Measurements from ENCODE around the gene ARL2BP. TPM values are rescaled to one million over a fixed set of nuclear protein-coding genes. Genes with fewer than 3 reads are reported as not detected.

The ARL2BP gene
- total RNA-seq, 1 donor from 2014 or later = 49.4 TPM

- TF ChIP-seq CTCF (conservative IDR thresholded peaks at IDR 0.05) = no peak
- H3K27ac Mint-ChIP-seq = no peak overlapping the region
- DNase-seq (ENCODE audit: extremely low spot score, unreplicated experiment) = no peak
- no peak overlapping the region for H3K4me3 Mint-ChIP-seq
- no peaks in the 10 kb centered on the region for H3K27me3 Mint-ChIP-seq
- peaks cover 39% of the 10 kb centered on the region for H3K36me3 Mint-ChIP-seq
- no peaks in the 10 kb centered on the region for H3K9me3 Mint-ChIP-seq
- no peaks in the 10 kb centered on the region for H3K4me1 Mint-ChIP-seq (ENCODE audit: unreplicated experiment)
Observed at GRCh38 chr16:57223057-57223456, 22.0 kb upstream of the ARL2BP start.

- no peak for TF ChIP-seq CTCF (conservative IDR thresholded peaks at IDR 0.05)
- Mint-ChIP-seq H3K9me3 (no peaks in the 10 kb centered on the region), H3K27ac (no peak overlapping the region), H3K4me3 (no peak overlapping the region), H3K4me1 (ENCODE audit: unreplicated experiment) (no peaks in the 10 kb centered on the region), H3K36me3 (peaks cover 24% of the 10 kb centered on the region), H3K27me3 (no peaks in the 10 kb centered on the region)
- no peak for DNase-seq (ENCODE audit: extremely low spot score, unreplicated experiment)
Observed at GRCh38 chr16:57224651-57225335, 20.3 kb upstream of the ARL2BP start.

- H3K36me3 Mint-ChIP-seq = peaks cover 25% of the 10 kb centered on the region
- DNase-seq (ENCODE audit: extremely low spot score, unreplicated experiment) = no peak
- no peak overlapping the region for H3K4me3 Mint-ChIP-seq
- H3K27ac Mint-ChIP-seq = no peak overlapping the region
- no peaks in the 10 kb centered on the region for H3K4me1 Mint-ChIP-seq (ENCODE audit: unreplicated experiment)
- no peaks in the 10 kb centered on the region for H3K9me3 Mint-ChIP-seq
- no peaks in the 10 kb centered on the region for H3K27me3 Mint-ChIP-seq
- TF ChIP-seq CTCF (conservative IDR thresholded peaks at IDR 0.05) = no peak
Observed at GRCh38 chr16:57225978-57226377, 19.1 kb upstream of the ARL2BP start.

GRCh38 chr16:57226701-57227621 is 18.1 kb upstream of the ARL2BP start:
- Mint-ChIP-seq H3K9me3 (no peaks in the 10 kb centered on the region), H3K27me3 (no peaks in the 10 kb centered on the region), H3K4me3 (no peak overlapping the region), H3K4me1 (ENCODE audit: unreplicated experiment) (no peaks in the 10 kb centered on the region), H3K27ac (no peak overlapping the region), H3K36me3 (peaks cover 23% of the 10 kb centered on the region)
- no peak for DNase-seq (ENCODE audit: extremely low spot score, unreplicated experiment)
- TF ChIP-seq CTCF (conservative IDR thresholded peaks at IDR 0.05) = no peak

- no peaks in the 10 kb centered on the region for H3K4me1 Mint-ChIP-seq (ENCODE audit: unreplicated experiment)
- H3K27me3 Mint-ChIP-seq = no peaks in the 10 kb centered on the region
- H3K9me3 Mint-ChIP-seq = no peaks in the 10 kb centered on the region
- H3K36me3 Mint-ChIP-seq = peaks cover 34% of the 10 kb centered on the region
- H3K27ac Mint-ChIP-seq = no peak overlapping the region
- TF ChIP-seq CTCF (conservative IDR thresholded peaks at IDR 0.05) = no peak
- no peak overlapping the region for H3K4me3 Mint-ChIP-seq
- no peak for DNase-seq (ENCODE audit: extremely low spot score, unreplicated experiment)
Observed at GRCh38 chr16:57229079-57229478, 16.0 kb upstream of the ARL2BP start.

Measured in type B pancreatic cell (in vitro differentiated cells).